HG02981 (cell line): Measurements from ENCODE around the gene CASP3.
"Not testable (repeated sequence)": the region's sequence is repeated elsewhere in the genome, so short reads cannot be mapped to it uniquely, and the experiment has no call there.

Source experiments
- ATAC-seq: cut with Tn5 transposase; IDR thresholded peaks from one replicate; pipeline ENCODE4 v1.9.1; 2021; ENCODE audit warnings: mild to moderate bottlenecking, moderate library complexity; ENCODE audit not compliant: unreplicated experiment

CASP3 gene

DNA sequence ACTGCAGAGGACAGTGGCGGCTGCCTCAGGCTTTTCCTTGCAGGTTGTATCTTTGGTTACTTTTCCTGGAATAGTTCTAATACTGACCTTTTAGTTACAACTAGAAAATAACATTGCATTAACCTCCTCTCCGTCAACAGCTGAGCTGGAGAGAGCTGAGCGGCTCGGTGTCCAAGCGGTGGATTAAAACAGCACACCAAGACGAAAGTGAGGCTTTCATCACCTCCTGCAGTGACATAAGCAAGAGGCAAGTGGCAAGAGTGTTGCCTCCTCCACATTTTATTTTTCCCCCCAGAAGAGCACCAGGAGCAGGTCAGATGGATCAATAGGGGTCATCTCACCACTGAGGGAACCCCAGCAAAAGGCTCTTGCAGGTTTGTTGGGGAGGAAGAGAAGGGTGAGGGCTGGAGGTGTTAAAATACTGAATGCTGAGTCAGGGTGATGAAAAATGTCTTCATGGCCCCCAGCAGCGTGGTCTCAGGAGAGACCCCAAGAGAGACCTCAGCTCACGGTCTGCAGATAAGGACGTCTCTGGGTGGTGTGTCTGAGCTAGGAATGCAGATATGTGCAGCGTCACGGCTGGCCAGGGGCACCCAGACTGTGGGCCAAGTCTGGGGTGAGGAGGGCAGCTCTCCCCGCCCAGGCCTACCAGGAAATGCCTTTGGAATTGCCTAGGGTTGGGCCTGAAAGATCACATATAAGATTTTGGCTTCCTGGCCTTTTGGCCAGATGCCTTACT lies 50.3 kb downstream of the CASP3 start:
- ATAC-seq: no peak

DNA sequence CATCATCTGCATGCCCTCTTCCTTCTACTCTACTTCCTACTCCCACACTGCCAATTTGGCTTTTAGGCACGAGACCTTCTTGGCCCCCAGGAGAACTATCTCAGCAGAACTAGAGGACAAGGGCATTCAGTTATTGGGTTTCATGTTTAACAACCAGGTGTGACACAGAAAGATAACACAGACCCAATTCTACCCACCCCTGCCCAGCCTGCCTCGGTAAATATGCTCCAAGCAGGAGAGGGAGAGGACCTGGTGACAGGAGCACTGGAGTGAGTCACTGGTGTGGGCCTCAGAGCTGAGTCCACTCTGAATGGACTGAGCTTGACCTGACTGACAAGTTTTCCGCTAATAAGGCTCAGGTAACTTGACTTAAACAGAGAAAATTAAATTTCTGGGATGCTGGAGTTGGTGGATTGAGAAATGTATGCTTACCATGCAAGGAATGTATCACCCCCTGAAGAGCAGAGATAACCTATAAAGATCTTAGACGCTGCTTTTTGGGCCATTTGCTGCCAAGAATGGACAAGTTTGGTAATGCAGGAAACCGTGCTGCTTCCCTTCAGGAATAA lies 52.5 kb downstream of the CASP3 start:
- no peak for ATAC-seq

DNA sequence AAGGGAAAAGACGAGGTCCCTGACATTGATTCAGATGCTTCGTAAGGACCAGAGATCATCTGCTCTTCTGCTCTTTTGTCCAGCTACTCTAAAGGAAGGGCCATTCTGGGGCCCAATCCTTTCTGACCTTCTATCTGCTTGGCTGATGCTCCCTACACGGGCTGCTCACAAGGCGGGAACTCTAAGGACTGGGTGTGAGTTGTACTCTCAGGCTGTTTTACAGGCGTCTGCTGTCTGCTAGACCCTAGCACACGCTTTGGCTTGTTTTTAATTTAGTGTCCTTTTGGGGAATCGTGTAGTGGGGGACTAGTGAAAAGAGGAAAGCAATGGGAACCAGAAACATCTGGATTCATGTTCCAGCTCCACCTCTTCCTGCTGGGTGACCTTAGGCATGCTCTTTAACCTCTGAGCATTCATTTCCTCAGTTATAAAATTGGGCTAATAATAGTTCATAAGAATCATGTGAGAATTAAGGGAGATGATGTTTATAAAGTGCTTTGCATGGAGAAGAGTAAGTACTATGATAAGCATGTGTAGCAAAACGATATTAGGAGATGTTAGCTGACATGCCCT lies 53.1 kb downstream of the CASP3 start:
- ATAC-seq: no peak

DNA sequence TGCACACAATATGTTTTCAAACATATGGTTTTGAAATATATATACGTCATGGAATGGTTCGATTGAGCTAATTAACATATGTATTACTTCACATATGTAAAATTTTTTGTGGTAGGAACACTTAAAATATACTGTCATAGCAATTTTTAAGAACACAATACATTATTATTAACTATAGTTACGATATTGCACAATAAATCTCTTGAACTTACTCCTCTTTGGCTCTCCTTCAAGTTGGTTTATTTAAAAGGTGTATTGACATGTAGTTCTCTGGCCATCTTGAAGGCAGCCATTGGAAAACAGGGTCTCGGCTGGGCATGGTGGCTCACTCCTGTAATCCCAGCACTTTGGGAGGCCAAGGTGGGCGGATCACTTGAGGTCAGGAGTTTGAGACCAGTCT lies 53.8 kb downstream of the CASP3 start:
- no peak for ATAC-seq

DNA sequence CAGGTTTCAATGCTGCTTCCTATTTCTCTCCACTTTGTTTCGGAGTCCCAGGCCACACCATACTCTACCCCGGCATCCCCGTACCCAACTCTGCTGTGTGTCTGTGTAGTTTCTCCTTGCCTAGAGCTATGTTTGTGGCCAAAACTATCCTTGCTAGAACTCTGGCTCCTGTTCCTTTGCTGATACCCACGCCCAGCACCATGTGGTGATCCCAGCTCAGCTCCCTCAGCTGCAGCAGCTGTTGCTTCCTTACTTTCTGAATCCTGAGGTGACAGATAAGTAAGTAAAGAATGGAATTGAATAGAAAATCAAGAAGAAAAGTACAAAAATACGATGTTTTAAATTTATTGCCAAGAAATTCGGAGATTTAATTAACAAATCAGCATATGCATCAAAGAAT lies 55.8 kb downstream of the CASP3 start:
- ATAC-seq: no peak

DNA sequence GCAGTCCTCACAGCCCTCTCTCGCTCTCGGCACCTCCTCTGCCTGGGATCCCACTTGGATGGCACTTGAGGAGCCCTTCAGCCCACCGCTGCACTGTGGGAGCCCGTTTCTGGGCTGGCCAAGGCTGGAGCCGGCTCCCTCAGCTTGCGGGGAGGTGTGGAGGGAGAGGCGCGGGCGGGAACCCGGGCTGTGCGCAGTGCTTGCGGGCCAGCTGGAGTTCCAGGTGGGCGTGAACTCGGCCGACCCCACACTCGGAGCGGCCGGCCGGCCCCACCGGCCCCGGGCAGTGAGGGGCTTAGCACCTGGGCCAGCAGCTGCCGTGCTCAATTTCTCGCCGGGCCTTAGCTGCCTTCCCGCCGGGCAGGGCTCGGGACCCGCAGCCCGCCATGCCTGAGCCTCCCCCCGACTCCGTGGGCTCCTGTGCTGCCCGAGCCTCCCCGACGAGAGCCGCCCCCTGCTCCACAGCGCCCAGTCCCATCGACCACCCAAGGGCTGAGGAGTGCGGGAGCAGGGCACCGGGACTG lies 57.4 kb downstream of the CASP3 start:
- ATAC-seq: not testable (repeated sequence)

DNA sequence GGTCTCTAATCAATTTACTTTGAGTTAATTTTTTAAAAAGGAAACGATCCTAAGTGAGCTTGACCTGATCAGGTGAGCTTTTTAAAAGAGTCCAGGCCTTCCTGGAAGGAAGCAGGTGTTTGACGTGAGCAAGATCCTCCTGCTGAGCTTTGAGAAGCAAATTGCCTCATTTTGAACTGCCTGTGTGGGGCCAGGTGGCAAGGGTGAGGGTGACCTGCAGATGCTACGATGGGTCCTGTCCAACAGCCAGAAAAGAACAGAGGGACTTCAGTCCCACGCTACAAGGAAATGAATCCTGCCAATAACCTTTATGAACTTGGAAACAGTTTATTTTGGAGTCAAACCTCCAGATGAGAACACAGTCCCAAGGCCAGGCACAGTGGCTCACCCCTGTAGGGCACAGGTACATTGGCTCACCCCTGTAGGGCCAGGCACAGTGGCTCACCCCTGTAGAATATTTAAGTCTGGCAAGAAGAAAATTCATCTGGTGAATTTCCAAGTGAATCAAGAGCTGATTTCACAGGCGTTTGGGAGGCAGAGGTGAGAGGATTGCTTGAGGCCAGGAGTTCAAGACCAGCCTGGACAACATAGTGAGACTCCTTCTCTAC lies 58.1 kb downstream of the CASP3 start:
- ATAC-seq: no peak

DNA sequence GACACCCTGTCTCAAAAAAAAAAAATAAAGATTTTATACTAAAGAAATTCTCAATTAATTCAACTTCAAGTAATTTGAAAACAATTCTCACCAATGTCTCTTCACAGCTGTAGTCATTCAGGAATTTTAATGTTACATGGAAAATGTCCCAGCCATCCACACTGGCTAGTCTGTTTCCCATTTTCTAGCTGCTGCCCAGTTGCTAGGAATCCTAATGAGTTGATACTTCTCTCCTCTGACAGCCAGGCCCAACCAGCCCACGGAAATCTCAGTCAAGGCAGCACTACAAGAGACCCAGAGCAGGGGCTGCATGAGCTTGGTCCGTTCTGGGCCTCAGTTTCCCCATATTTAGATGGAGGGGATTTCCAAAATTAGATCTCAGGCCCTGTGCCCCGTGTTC lies 59.1 kb downstream of the CASP3 start:
- ATAC-seq: no peak

DNA sequence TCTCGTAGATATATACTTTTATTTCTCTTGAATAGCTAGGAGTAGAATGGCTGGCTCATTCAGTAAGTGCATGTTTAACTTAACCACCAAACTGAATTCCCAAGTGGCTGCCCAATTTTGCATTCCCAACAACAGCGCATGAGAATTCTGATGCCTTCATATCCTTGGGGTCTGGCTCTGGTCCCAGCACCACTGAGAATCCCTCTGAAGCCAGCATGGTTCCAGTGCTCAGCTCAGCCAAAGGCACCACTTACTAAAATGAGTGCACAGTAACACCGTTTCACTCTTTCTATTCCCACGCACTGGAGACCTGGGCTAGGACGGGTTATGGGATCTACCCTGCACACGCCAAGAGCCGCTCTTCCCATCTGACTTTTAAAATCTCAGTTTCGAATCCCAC lies 60.4 kb downstream of the CASP3 start:
- ATAC-seq: no peak

DNA sequence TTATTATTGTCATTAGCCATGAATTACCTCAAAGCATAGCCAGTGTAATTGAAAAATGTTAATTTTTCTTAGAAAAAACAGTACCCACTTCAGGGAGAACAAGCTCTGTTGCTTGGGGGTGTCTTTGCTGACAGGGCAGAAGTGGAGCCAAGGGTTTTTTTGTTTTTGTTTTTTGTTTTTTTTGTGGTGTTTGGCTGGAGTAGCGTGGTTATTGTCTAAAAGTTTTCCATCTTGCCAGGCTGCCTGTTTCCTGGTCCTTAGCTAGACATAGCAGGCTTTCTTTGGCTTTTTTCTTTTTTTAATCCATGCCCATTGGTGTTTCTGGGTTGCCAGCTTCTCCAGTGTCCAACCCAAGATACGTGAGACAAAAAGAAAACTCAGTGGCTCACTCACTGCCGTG lies 61.5 kb downstream of the CASP3 start:
- no peak for ATAC-seq

DNA sequence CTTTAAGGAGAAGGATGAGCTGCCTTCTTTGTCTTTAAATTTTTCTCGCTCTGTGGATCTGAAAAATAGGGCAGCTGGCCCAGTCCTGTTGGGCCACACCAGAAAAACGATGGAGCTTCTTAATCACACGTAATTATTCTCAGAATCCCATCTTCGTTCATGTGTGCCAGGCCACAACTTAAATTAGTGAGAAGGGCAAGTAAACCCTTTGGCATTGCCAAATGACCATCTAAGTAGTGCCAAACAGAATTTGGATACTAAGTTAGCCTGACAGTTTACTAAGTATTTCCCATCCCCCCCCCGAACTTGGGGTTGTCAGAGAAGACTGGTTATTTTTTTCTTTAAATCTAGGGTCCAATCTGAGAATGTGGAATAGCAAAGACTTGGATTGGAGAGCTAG lies 62.0 kb downstream of the CASP3 start:
- ATAC-seq: no peak

DNA sequence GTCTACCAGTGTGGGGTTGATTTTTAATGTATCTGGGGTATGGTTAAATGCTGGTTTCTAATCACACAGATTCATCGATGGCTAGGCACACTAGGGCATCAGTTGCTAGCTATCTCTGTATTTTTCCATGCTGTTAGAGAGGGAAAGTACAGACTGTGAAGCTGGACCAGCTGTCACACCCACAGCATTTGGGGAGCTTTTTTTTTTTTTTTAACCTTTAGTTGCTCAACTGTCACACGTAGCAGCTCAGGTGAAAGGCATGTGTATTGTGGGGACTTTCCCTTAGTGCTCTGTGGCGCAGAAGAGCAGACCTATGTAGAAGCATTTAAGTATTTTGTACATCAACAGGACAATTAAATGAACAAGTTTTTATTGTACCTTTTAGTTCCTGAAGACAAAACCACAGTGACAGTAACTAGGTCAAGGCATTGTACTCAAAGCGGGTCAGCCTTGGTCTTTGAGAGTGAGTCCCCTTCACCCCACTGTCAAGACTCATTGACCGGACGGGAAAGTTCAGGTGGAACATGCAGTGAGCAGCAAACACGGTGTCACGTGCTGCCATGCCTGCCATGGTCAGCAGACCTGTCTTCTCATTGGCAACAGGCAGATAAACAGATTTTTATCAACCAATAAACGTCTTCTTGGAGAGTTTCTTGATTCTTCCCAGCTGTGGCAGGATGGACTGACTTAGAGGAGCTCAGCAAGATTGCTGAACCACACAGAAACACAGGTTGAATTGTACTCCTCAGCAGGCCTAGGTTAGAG lies 65.3 kb downstream of the CASP3 start:
- ATAC-seq: no peak
